BJ (cell line): ENCODE results near the gene TTBK1. TPM values are rescaled to one million over a fixed set of nuclear protein-coding genes. Genes with fewer than 3 reads are reported as not detected.

Experiments
- CTCF ChIA-PET: fragments of 350-600 bp; formaldehyde crosslinking; extraction: SDS; loops from one replicate; lab custom pipeline; 2021; ENCODE audit warnings: antibody characterized with exemption, inconsistent platforms; lab: Yijun Ruan, JAX
- POLR2A ChIA-PET: fragments of 300-600 bp; sonication (Branson Sonifier 250); formaldehyde crosslinking; extraction: SDS; loops from one replicate; lab custom pipeline; 2021; ENCODE audit warnings: antibody characterized with exemption; lab: Charles Lee
- DNase-seq: peaks from one replicate; pipeline ENCODE4 v3.0.0-alpha.2; 2011; ENCODE audit warnings: low read depth
- H3K27me3 ChIP-seq: 2 replicates; pipeline ENCODE4 v1.6.0; 2011; ENCODE audit warnings: low read length; ENCODE audit not compliant: control insufficient read depth, insufficient read depth
- H3K36me3 ChIP-seq: 2 replicates; pipeline ENCODE4 v1.5.1; 2011; ENCODE audit warnings: low read length; ENCODE audit not compliant: control insufficient read depth, insufficient read depth
- H3K4me3 ChIP-seq: 2 replicates; pipeline ENCODE4 v1.5.1; 2011; ENCODE audit warnings: low read depth, mild to moderate bottlenecking, control low read depth, low read length
- polyA plus RNA-seq: library from polyadenylated mRNA; depleted of rRNA; stranded (reverse); fragments of >200 nt; gene quantifications from 2 replicates; pipeline ENCODE4 v1.2.3, GENCODE V29; 2011
- TF ChIP-seq, protein P1 (sequence below): IDR thresholded peaks from 2 replicates; pipeline ENCODE4 v1.5.1; 2011; ENCODE audit warnings: low read depth, mild to moderate bottlenecking, control low read depth, inconsistent platforms, low read length, moderate library complexity; ENCODE audit not compliant: insufficient read depth

The TTBK1 gene
- polyA plus RNA-seq, 1 experiment, result not detected

GRCh38 chr6:43257367-43258145 is 14.3 kb downstream of the TTBK1 start:
- ChIA-PET POLR2A (no interaction called here), CTCF (interaction anchor here (0.9 kb wide), 1 partner anchor 179 kb away, joined by 3 read pairs; no protein-coding TSS in a partner anchor)
- H3K36me3 ChIP-seq, result no peaks in the 10 kb centered on the region
- no peak for DNase-seq
- no peak overlapping the region for H3K4me3 ChIP-seq
- TF ChIP-seq, protein P1, sequence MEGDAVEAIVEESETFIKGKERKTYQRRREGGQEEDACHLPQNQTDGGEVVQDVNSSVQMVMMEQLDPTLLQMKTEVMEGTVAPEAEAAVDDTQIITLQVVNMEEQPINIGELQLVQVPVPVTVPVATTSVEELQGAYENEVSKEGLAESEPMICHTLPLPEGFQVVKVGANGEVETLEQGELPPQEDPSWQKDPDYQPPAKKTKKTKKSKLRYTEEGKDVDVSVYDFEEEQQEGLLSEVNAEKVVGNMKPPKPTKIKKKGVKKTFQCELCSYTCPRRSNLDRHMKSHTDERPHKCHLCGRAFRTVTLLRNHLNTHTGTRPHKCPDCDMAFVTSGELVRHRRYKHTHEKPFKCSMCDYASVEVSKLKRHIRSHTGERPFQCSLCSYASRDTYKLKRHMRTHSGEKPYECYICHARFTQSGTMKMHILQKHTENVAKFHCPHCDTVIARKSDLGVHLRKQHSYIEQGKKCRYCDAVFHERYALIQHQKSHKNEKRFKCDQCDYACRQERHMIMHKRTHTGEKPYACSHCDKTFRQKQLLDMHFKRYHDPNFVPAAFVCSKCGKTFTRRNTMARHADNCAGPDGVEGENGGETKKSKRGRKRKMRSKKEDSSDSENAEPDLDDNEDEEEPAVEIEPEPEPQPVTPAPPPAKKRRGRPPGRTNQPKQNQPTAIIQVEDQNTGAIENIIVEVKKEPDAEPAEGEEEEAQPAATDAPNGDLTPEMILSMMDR, result no peak
- H3K27me3 ChIP-seq, result peaks cover 9% of the 10 kb centered on the region

GRCh38 chr6:43258180-43258579 is 14.9 kb downstream of the TTBK1 start:
- Histone ChIP-seq H3K36me3 (no peaks in the 10 kb centered on the region), H3K4me3 (no peak overlapping the region), H3K27me3 (peaks cover 9% of the 10 kb centered on the region)
- ChIA-PET CTCF (no interaction called here), POLR2A (no interaction called here)
- TF ChIP-seq, protein P1, result no peak
- DNase-seq, result no peak

DNA sequence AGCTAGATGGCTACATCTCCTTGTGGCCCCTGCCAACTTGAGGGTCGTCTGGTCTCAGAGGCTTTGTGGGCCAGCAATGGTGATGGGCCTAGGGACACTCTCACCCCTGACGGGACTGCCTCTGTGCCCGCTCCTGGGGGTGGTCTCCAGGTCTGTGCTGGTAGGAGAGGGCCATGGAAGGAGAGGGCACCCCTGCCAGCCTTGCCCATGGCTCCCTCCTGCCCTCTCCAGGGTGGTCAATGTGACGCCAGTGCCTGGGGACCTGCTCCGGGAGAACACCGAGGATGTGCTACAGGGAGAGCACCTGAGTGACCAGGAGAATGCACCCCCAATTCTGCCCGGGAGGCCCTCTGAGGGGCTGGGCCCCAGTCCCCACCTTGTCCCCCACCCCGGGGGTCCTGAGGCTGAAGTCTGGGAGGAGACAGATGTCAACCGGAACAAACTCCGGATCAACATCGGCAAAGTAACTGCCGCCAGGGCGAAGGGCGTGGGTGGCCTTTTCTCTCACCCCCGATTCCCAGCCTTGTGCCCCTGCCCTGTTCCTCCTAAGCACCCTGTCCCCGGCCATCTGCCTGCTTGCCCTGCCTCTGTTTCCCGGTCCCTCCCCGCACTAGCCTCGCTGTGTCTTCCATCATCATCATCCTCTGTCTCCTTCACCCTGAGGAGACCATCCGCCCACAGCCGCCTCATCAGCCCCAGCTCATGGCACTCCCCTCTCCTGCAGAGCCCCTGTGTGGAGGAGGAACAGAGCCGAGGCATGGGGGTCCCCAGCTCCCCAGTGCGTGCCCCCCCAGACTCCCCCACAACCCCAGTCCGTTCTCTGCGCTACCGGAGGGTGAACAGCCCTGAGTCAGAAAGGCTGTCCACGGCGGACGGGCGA is 15.8 kb downstream of the TTBK1 start:
- ChIA-PET CTCF (no interaction called here), POLR2A (no interaction called here)
- no peak for DNase-seq
- H3K4me3 ChIP-seq, result no peak overlapping the region
- TF ChIP-seq, protein P1, result no peak
- H3K36me3 ChIP-seq, result no peaks in the 10 kb centered on the region
- H3K27me3 ChIP-seq, result peaks cover 7% of the 10 kb centered on the region

GRCh38 chr6:43260791-43261190 is 17.5 kb downstream of the TTBK1 start:
- Histone ChIP-seq H3K4me3 (no peak overlapping the region), H3K27me3 (peaks cover 11% of the 10 kb centered on the region), H3K36me3 (no peaks in the 10 kb centered on the region)
- ChIA-PET CTCF (interaction anchor here (0.7 to 5.6 kb wide), 3 partner anchors 68 to 246 kb away, joined by 3 to 51 read pairs (median 41); no protein-coding TSS in a partner anchor), POLR2A (no interaction called here)
- no peak for DNase-seq
- TF ChIP-seq, protein P1, result no peak

- Histone ChIP-seq H3K4me3 (no peak overlapping the region), H3K27me3 (peaks cover 12% of the 10 kb centered on the region), H3K36me3 (no peaks in the 10 kb centered on the region)
- no peak for DNase-seq
- TF ChIP-seq, protein P1, result no peak
- CTCF ChIA-PET, result interaction anchor here (2.9 to 5.6 kb wide), 3 partner anchors 32 to 246 kb away, joined by 11 to 51 read pairs (median 41); partner anchors contain the start of gene DNPH1
- POLR2A ChIA-PET, result no interaction called here
Measured at GRCh38 chr6:43261198-43261597, 17.9 kb downstream of the TTBK1 start.
